GM21737 (cell line): Measurements from ENCODE around the gene FER1L5.
"Not testable (repeated sequence)": the region's sequence is repeated elsewhere in the genome, so short reads cannot be mapped to it uniquely, and the experiment has no call there.

Experiments
- ATAC-seq: cut with Tn5 transposase; IDR thresholded peaks from one replicate; pipeline ENCODE4 v1.9.1; 2021; ENCODE audit warnings: mild to moderate bottlenecking, moderate library complexity; ENCODE audit not compliant: unreplicated experiment

The FER1L5 gene

GRCh38 chr2:96633641-96634040 lies 8.9 kb upstream of the FER1L5 start:
- ATAC-seq, result no peak

GRCh38 chr2:96636551-96637171 lies 5.9 kb upstream of the FER1L5 start:
- ATAC-seq, result no peak

GRCh38 chr2:96637385-96638143 lies 5.0 kb upstream of the FER1L5 start:
- peak; percentile 60 for ATAC-seq

GRCh38 chr2:96638144-96639121 lies 4.1 kb upstream of the FER1L5 start, which contains the start of gene KANSL3:
Gene KANSL3 (minus strand): TSS chr2:96638312. CDS start chr2:96637135, 1,177 bp downstream.
- peak; percentile 80 for ATAC-seq

- ATAC-seq, result no peak
These were observed 5.1 kb downstream of the FER1L5 start for GRCh38 chr2:96647681-96648080.

- ATAC-seq, result no peak
These were observed 5.9 kb downstream of the FER1L5 start for GRCh38 chr2:96648306-96648930.

GRCh38 chr2:96649342-96649741 lies 6.8 kb downstream of the FER1L5 start:
- no peak for ATAC-seq

- no peak for ATAC-seq
These were observed 9.2 kb downstream of the FER1L5 start for GRCh38 chr2:96651793-96652192.

- not testable (repeated sequence) for ATAC-seq
These were observed 12.2 kb downstream of the FER1L5 start for GRCh38 chr2:96654791-96655190.

GRCh38 chr2:96655526-96655925 lies 13.0 kb downstream of the FER1L5 start:
- ATAC-seq, result no peak

GRCh38 chr2:96656540-96656939 lies 14.0 kb downstream of the FER1L5 start:
- no peak for ATAC-seq

- no peak for ATAC-seq
These were observed 18.8 kb downstream of the FER1L5 start for GRCh38 chr2:96661324-96661723.

GRCh38 chr2:96662360-96662759 lies 19.8 kb downstream of the FER1L5 start:
- ATAC-seq, result no peak

GRCh38 chr2:96663177-96663576 lies 20.6 kb downstream of the FER1L5 start:
- no peak for ATAC-seq

- no peak for ATAC-seq
These were observed 21.3 kb downstream of the FER1L5 start for GRCh38 chr2:96663829-96664228.

GRCh38 chr2:96664366-96664925 lies 21.9 kb downstream of the FER1L5 start:
- ATAC-seq, result no peak

- no peak for ATAC-seq
These were observed 22.6 kb downstream of the FER1L5 start for GRCh38 chr2:96665083-96665569.

GRCh38 chr2:96665717-96666116 lies 23.2 kb downstream of the FER1L5 start:
- not testable (repeated sequence) for ATAC-seq

GRCh38 chr2:96668771-96669170 lies 26.2 kb downstream of the FER1L5 start:
- ATAC-seq, result no peak

GRCh38 chr2:96669539-96670215 lies 27.1 kb downstream of the FER1L5 start:
- ATAC-seq, result no peak
